GM21717 (cell line): ENCODE results near the gene MGAT5.
A peak's percentile ranks its signal among the peaks of the same experiment; 100 is the strongest.

Source experiments
- ATAC-seq: cut with Tn5 transposase; IDR thresholded peaks from one replicate; pipeline ENCODE4 v1.9.1; 2021; ENCODE audit warnings: mild to moderate bottlenecking, moderate library complexity; ENCODE audit not compliant: unreplicated experiment

The MGAT5 gene

DNA sequence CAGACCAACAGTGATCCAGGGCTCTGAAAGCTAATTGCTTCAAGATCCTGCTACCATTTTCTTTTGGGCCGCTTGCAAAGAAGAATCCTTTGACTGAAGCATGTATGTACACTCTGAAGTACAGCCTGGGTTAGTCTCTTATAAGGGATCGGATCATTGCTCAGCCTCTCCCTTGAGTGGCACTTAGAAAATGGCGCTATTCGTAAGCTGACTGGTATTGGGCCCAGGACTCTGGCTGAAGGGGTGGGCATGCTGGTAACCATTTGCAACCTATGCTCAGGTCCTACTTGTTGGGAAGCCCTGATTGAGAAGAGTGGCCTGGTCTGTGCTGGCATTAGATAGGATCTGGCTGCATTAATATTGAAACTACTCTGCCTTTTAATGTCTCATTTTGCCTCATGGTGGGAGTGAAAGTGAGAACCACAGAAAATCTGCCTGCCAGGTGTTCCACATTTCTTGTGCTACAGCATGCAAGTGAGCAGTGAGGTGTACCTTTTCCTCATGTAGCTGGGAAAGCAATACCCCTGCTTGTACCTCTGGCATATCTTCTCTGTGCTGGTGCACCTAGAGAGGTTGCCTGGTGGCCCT lies 661 bp upstream of the MGAT5 start:
- peak; percentile 59 for ATAC-seq

DNA sequence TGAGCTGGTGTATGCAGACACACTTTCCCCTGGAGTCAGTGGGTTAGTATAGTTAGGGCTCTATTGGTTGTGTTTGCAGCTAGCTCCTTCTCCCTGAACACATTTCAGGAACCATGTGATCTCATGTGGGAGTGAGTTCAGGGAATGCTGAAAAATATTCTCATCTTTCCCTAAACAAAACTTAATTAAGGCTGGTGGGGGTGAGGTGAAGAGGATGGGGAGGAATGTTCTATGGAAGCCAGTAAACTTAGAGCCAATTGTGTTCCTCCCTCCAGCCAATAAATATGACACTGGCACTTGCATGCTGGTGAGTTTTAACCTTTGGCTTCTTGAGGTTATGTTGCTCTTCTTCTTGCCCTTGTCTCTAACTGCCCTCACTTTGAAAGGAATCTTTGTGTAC lies 952 bp downstream of the MGAT5 start:
- no peak for ATAC-seq

DNA sequence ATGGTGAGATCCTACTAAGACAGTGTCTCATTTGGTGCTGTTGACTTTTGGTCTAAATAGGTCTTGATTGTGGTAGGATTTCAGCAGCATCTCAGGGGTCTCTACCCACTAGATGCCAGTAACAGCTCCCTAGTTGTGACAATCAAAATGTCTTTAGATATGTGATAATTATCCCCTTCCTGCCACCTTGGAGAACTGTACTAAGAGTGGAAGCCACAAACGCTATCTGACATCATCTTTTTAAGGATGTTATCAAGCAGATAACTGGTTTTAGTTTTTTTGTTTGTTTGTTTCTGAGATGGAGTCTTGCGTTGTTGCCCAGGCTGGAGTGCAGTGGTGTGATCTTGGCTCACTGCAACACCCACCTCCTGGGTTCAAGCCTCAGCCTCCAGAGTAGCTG lies 3.1 kb downstream of the MGAT5 start:
- no peak for ATAC-seq

DNA sequence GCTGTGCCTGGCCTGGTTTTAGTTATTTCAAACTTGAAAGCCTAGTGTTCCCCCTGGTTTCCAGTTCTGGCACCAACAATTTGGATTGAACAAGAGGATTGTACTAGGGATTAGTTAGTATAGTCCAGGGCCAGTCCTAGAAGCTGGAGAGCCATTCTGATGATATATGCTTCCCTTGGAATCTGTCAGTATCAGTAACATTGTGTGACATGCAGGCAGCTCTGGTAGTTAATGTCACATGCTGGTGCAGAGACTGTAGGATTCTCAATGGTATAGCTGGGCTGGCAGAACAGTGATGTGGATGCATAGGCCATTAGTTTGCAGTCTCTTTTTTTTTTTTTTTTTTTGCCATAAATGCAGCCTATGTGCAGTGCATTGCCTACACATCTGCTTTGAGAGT lies 3.6 kb downstream of the MGAT5 start:
- no peak for ATAC-seq

DNA sequence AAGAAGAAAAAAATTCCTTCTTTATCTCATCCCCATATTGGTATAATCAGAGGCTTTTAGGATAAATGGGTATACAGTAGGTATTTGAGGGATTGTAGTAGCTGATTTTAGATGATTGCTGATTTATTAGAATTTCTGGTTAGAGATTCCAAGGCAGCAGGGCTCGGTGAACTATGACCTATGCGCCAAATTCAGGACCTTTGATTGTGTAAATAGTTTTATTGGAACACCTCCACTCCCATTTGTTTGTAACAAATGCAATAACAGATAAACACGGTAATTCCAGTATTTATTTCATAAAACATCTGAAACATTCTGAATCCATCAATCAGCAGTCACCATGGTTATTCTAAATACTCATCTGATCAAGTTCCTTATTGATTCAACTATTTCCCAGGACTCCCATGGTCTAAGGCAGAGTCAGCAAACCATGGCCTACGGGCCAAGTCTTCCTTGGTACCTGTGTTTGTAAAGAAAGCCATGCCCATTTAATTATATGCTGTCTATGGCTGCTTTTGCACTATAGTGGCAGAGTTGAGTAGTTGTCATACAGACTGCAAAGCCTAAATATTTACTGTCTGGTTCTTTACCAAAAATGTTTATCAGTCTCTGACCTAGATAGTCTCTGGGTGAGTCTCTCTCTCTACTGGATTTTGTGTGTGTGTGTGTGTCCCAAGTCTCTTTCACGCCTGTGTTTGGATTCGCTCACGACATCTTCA lies 4.3 kb downstream of the MGAT5 start:
- ATAC-seq, result no peak

DNA sequence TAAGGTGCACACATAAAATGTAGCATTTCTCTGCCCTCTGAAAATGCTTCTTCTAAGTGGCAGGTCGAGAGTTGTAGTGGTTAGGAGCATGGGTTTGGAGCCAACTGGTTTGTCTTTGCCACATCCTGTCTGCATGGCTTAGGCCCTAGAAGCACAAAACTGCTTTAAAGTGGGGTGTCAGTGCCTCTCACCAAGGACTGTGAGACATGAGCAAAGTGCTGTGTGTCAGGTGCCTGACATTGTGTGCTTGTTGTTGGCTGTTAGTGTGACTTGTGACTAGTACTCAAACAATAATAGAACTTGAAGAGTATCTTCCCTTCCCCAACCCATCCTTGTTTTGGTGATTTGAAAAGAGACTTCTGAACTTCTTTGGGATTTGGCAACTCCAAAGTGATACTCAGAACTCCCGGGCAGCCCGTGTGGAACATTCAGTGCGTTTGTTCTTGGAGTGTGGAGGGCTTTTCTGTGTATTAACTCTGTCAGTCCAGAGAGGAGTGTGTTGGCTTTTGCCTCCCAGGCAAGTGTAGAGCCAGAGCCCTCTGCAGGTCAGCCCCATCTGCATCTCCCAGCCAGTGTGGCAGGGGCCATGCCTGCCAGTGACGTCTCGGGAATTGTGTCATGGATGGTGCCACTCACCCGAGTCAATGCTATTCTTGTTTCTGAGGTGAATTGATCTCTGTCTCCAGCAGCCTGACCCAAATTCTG lies 5.0 kb downstream of the MGAT5 start:
- no peak for ATAC-seq

DNA sequence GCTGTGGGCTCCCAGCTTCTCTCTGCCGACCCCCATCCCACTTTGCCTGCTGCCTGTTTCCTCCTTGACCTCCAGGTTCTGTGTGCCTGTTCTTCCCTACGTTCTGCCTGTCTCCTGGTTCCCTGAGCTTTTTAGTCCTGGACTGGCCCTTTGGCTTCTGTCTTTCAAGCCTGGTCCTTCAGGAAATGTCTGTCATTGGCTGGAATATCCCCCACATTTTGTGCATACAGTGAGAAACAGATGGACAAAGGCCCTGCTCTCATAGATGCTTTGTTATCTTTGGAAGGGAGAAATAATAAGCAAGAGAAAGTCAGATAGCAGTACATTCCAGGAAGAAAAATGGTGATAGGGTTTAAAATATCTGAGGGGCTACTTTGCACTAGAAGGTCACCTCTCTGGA lies 5.7 kb downstream of the MGAT5 start:
- ATAC-seq, result no peak

DNA sequence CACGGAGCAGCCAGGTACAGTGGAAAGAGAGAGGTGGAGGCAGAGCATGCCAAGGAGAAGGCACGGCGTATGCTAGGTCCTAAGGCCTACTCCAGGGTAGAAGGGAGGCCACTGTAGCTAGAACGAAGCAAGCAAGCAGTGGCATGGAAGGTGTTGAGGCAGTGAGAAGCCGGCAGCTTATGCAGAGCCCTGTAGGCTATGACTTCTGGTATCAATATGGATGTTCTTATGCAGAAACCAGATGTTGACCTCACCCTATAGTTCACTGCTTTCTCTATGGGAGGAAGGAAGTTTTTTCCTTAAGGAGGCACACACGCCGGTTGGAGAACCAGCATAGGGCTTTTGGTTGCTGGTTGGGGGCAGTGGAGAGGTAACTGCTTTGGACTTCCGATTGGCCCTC lies 6.1 kb downstream of the MGAT5 start:
- no peak for ATAC-seq

DNA sequence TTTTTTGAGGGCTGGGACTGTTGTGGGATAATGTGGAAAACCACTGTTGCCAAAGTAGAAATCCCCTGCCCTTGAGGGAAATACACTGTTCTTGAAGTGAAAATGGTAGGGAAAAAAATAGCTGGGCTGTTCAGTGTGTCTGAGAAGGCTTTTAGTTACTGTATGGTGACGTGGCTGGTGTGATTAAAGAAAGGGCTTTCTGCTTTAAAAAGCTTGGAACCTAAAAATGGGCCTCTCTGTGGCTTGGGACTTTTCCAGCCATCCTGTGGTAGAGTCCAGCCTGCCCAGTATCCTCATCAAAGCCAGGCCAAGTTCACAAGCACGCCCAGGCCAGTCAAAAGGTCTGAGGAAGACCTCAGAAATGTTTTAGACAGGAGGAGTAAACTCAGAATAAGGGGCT lies 6.8 kb downstream of the MGAT5 start:
- no peak for ATAC-seq

DNA sequence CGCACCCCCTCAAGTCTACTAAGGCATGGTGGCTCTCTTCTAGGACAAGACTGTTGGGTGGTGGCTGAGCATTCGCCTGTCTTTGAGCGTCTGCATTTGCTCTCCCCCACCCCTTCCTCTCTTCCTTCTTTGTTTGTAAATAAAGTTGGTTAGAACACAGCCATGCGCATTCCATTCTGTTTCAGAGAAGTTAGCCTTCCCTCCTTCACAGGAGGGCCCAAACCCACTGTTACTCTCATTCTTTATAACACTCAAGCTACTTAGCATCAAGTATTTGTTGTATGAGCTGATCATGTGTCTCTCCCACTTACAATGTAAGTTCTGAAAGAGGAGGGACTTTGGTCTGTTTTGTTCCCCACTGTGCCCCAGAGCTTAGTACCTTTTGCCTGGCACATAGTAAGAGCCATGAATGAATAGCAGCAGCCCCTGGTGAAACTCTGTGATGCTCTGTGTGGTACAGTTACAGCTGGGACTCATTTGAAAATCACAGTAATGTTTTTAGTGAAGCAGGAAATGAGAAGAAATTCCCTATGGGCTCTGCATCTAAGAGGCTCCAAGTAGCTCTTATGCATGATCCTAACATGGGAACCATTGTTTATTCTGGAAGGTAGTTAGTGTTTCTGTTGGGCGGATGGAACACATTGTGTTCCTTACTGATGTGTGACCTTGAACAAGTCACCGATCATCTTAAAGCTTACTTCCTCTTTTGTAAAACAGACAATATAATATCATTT lies 7.7 kb downstream of the MGAT5 start:
- peak; percentile 65 for ATAC-seq

DNA sequence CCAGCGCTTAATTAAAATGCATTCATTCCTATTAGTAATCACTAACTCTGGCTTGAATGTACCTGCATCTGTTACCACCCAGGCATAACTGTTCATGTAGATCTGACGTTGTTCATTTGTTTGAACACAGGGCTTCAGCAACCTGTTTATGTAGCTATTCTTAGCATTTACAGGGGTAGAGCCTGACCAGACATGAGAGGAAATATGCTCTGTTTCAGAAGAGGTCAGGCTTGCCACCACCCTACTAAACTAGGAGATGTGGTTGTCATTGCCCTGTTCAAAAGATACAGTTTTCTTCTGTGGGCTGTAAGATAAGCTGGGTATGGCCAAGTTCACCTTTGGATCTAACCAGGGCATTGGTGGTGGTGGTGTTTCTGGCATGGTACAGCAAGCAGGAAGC lies 8.8 kb downstream of the MGAT5 start:
- ATAC-seq, result peak; percentile 45

DNA sequence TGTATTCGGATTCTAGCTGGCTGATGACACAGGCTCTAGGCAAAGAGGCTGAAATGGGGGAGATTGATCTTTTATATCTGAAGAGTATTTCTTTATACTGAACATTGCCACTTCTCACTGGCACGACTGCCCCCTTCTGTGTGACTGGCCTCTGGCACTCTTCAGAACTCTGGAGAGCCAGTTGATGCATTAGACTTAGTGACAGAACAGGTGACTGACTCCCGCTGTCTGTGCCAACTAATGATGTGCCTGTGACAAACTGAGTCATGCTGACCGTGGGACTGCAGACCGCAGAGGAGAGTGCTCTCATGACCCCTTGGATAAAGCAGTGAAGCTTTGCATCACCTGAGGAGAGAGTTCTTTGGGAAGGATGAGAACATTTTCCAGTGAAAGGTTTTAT lies 14.4 kb downstream of the MGAT5 start:
- ATAC-seq, result no peak

DNA sequence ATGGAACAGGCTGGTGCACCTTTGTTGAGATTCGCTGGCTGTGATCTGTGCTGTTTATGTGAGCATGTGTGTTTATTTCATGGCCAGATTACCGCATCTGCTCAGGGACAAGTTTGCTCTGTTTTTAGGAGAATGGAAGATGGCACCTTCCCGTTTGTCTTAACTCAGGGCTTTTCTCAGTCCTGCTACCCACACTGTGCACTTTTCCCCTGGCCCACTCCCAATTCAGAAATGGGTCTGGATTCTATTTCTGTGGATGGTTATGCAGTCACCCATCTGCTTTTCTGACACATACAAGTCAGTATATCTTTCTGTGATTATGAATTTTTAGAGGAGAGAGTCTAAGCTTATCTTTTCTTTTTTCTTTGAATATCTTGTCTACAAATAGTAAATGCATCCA lies 15.4 kb downstream of the MGAT5 start:
- no peak for ATAC-seq

DNA sequence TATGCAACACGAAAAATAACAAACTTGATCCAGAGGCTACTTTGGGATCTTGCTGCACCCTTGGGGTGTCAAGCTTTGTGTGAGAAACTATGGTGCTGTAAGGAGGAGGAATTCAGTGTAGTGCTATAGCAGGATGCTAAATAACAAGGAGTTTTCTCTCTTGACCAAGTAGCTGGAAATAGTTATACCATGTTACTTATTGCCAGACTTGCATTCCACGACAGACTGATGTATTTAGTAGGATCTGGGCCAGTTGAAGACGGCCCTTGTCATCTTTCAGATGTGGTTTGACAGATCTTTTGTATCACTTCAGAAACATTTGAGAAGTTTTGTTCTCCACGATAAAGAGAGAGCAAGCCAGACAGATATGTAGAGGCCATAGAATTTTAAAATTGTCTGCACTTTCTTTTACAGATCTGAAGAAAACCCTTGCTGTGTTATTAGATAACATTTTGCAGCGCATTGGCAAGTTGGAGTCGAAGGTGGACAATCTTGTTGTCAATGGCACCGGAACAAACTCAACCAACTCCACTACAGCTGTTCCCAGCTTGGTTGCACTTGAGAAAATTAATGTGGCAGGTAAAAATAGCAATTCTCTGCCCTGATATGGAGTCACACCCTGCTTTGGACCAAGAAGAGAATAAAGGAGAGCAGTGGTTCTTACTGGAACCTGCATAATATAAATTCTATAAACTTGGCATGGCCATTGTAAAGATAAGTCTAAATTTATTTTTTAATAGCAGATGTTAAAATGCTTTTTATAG lies 16.3 kb downstream of the MGAT5 start:
- ATAC-seq, result no peak

DNA sequence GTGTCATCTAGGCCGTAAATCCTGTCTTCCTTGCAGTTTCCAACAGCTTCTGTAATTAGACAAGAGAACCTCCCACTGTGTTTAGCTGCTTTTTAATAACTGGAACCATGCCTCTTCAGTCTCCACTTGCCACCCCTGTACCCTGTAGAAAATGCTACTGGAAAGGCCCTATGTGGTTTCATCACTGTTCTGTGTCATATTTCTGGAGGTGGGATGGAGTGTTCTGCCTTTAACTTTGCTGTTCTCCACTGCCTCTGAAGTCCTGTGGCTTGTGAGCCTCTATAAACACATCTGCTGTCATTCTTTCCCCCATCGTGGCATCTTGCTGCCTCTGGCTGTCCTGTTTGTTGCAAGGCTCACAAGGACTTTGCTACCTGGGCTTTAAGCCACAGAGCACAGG lies 17.9 kb downstream of the MGAT5 start:
- ATAC-seq, result no peak

DNA sequence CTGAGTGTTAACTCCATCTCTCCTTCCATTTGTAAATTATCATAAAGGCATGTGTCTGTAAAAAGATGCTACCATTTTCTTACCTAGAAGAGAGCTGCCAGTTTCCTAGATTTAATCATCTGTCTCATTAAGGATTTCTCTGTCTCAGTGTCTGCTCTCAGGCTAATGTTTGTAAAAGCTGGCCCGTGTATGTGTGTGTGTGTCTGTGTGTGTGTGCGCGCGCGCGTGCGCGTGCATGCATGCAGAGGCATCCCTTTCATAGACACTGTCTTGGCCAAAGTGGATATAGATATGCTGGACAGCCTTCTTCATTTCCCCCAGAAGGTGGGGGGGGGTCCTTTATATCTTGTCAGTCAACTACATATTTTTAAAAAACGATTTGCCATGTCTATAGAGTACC lies 18.9 kb downstream of the MGAT5 start:
- no peak for ATAC-seq

DNA sequence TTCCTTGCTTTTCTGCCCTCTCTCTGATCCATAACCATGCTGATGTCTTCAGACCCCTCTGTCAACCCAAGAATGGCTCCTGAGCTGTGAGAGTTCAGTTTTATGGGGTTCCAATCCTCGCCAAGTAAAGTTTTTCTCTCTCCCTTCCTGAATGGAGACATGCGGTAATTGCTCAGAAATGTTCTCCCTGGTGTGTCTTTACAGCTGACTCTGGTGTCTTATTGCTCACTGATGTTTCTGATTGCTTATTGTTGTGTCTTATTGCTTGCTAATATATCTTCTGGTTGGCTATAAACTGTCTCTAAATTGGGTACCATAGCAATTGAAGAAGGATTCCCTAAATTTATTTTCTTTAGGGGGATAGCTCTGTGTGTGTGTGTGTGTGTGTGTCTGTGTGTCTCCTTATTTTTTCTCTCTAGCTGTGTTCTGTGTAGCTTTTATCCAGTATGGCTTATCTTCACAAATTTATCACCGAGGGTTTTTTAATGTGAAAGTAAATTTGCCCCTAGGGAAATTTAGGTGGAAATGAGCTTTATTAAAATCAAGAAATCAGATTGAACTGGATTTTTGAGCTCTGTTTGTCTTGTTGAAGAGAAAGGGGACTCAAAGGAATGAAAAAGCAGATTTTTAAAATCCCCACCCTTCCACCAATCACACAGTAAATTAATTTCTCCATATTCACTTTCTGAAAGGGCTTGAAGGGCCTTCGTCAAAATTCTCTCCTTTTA lies 19.5 kb downstream of the MGAT5 start:
- no peak for ATAC-seq

DNA sequence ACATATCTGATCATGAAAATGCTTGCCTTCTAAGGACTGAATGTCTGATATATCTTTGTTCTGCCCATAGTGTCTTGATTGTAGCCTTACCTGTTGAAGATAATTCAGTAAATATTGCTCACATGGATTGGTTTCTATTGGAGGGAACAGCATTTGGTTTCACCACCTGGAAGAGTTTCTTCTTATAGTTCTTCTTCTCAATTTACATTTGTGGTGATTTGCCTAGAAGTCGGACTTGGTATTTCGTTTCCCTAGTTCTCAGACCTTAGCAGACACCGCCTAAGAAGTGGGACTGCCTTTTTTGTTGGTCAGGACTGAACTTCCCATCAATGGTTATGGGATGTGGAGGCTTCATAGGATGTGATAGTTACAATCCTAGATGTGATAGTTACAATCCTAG lies 20.2 kb downstream of the MGAT5 start:
- no peak for ATAC-seq

DNA sequence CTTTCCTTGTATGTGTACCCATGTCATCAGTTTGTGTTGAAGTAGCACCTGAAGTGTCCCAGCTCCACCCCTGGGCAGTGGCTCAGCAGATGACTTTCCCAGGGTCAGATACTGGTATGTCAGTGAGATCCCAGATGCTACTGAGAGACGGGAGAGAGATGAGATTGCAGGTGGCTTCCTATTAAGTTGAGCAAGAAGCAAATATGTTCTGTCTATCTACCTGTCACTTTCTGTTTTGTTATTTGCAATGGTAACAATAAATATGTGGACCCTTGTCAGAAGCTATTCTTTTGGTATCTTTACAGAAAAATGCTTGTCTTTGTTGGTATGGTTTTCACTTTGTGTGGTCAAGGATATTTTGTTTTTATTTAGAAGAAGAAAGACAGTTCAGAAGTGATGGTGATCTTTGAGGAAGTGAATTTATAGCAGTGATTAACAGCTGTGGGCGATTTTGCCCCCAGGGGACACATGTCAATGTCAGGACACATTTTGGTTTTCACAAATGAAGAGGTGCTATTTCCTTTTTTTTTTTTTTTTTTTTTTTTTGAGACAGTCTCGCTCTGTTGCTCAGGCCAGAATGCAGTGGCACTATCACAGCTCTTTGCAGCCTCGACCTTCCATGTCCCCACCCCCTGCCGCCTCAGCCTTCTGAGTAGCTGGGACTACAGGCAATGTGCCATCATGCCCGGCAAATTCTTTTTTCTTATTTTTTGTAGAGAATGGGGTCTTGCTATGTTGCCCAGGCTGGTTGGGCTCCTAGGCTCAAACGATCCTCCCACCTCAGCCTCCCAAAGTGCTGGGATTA lies 21.4 kb downstream of the MGAT5 start:
- peak; percentile 69 for ATAC-seq
